Thyroid gland (tissue), 4 donors: ENCODE results near the gene AANAT.

Experiments
- CTCF ChIP-seq, 6 experiments: fragments of 200-600 bp in 3 of 6; fragments of 450-650 bp in 3 of 6; sonication (generic) in 3 of 6; IDR thresholded peaks; one replicate each; pipeline ENCODE4 v1.5.1; 2016 to 2019; ENCODE audit warnings: antibody characterized with exemption in 6 of 6, mild to moderate bottlenecking in 2 of 6, inconsistent platforms in 1 of 6, moderate library complexity in 1 of 6
- POLR2A ChIP-seq, 2 donors: fragments of 450-650 bp; IDR thresholded peaks; one replicate each; pipeline ENCODE4 v1.6.1; 2017; ENCODE audit warnings: antibody characterized with exemption in 2 of 2, mild to moderate bottlenecking in 2 of 2, moderate library complexity in 1 of 2

- TF ChIP-seq CTCF (IDR thresholded peaks at IDR 0.05) (no peak), POLR2A (IDR thresholded peaks at IDR 0.05) (no peak)
Observed at GRCh38 chr17:76439314-76439928, 28.0 kb upstream of the AANAT start.
